Activated CD4-positive, alpha-beta memory T cell treated with anti-CD3 and anti-CD28 coated beads, Interleukin-2, amount 10 ng/mL, durations not matched to agents 7 days and 5 days (primary cell): Measurements from ENCODE around the gene CEP41. TPM values are rescaled to one million over a fixed set of nuclear protein-coding genes. Genes with fewer than 3 reads are reported as not detected.

Source experiments
- CTCF ChIA-PET: fragments of 350-600 bp; sonication (Branson Sonifier 250); formaldehyde crosslinking; loops from one replicate; lab custom pipeline; 2021; ENCODE audit warnings: antibody characterized with exemption, inconsistent platforms; lab: Charles Lee
- POLR2A ChIA-PET: fragments of 350-600 bp; sonication (Branson Sonifier 250); formaldehyde crosslinking; loops from one replicate; lab custom pipeline; 2021; ENCODE audit warnings: antibody characterized with exemption; lab: Charles Lee
- DNase-seq: peaks from one replicate; pipeline ENCODE4 v3.0.0-alpha.2; 2020
- H3K27ac Mint-ChIP-seq: one replicate; pipeline ENCODE4 v1.8.0; 2021; ENCODE audit warnings: mild to moderate bottlenecking, mixed read lengths
- H3K27me3 Mint-ChIP-seq: one replicate; pipeline ENCODE4 v1.8.0; 2021; ENCODE audit warnings: mixed read lengths
- H3K36me3 Mint-ChIP-seq: one replicate; pipeline ENCODE4 v1.8.0; 2021; ENCODE audit warnings: low read depth, mixed read lengths
- H3K4me1 Mint-ChIP-seq: one replicate; pipeline ENCODE4 v1.8.0; 2021; ENCODE audit warnings: mixed read lengths
- H3K4me3 Mint-ChIP-seq: one replicate; pipeline ENCODE4 v1.8.0; 2021; ENCODE audit warnings: mild to moderate bottlenecking, mixed read lengths
- H3K9me3 Mint-ChIP-seq: one replicate; pipeline ENCODE4 v1.8.0; 2021; ENCODE audit warnings: mixed read lengths
- total RNA-seq, 2 experiments: library from RNA; stranded (reverse); gene quantifications; one replicate each; pipeline ENCODE4 v1.2.3, GENCODE V29; 2021

The CEP41 gene
- total RNA-seq, 2 experiments from 2014 or later, result 13.2 to 15.7 TPM

GRCh38 chr7:130352194-130353074 is 88.4 kb downstream of the CEP41 start:
- Mint-ChIP-seq H3K36me3 (no peaks in the 10 kb centered on the region), H3K4me1 (peaks cover 20% of the 10 kb centered on the region), H3K27ac (no peak overlapping the region), H3K9me3 (no peaks in the 10 kb centered on the region), H3K27me3 (peaks cover 6% of the 10 kb centered on the region), H3K4me3 (no peak overlapping the region)
- no peak for DNase-seq
- CTCF ChIA-PET, result no interaction called here
- POLR2A ChIA-PET, result no interaction called here

- H3K9me3 Mint-ChIP-seq, result no peaks in the 10 kb centered on the region
- no peak for DNase-seq
- H3K27me3 Mint-ChIP-seq, result peaks cover 6% of the 10 kb centered on the region
- CTCF ChIA-PET, result no interaction called here
- H3K36me3 Mint-ChIP-seq, result no peaks in the 10 kb centered on the region
- no peak overlapping the region for H3K27ac Mint-ChIP-seq
- POLR2A ChIA-PET, result no interaction called here
- H3K4me1 Mint-ChIP-seq, result peaks cover 20% of the 10 kb centered on the region
- no peak overlapping the region for H3K4me3 Mint-ChIP-seq
Measured at GRCh38 chr7:130351791-130352090, 89.1 kb downstream of the CEP41 start.

GRCh38 chr7:130350945-130351790 is 89.6 kb downstream of the CEP41 start:
- Mint-ChIP-seq H3K4me3 (no peak overlapping the region), H3K9me3 (no peaks in the 10 kb centered on the region), H3K27ac (no peak overlapping the region), H3K27me3 (peaks cover 6% of the 10 kb centered on the region), H3K4me1 (peaks cover 20% of the 10 kb centered on the region), H3K36me3 (no peaks in the 10 kb centered on the region)
- DNase-seq, result no peak
- CTCF ChIA-PET, result no interaction called here
- POLR2A ChIA-PET, result no interaction called here

- Mint-ChIP-seq H3K27me3 (peaks cover 8% of the 10 kb centered on the region), H3K27ac (no peak overlapping the region), H3K4me1 (peaks cover 20% of the 10 kb centered on the region), H3K36me3 (no peaks in the 10 kb centered on the region), H3K9me3 (no peaks in the 10 kb centered on the region), H3K4me3 (no peak overlapping the region)
- CTCF ChIA-PET, result no interaction called here
- POLR2A ChIA-PET, result no interaction called here
- no peak for DNase-seq
Measured at GRCh38 chr7:130349911-130350782, 90.7 kb downstream of the CEP41 start.

- CTCF ChIA-PET, result no interaction called here
- Mint-ChIP-seq H3K4me1 (peaks cover 18% of the 10 kb centered on the region), H3K27me3 (peaks cover 1% of the 10 kb centered on the region), H3K4me3 (no peak overlapping the region), H3K9me3 (no peaks in the 10 kb centered on the region), H3K36me3 (no peaks in the 10 kb centered on the region), H3K27ac (no peak overlapping the region)
- POLR2A ChIA-PET, result no interaction called here
- DNase-seq, result no peak
Measured at GRCh38 chr7:130346941-130347340, 93.9 kb downstream of the CEP41 start.

- no peaks in the 10 kb centered on the region for H3K9me3 Mint-ChIP-seq
- CTCF ChIA-PET, result no interaction called here
- no peak overlapping the region for H3K4me3 Mint-ChIP-seq
Measured at GRCh38 chr7:130346177-130346905, 94.5 kb downstream of the CEP41 start.

GRCh38 chr7:130345725-130346124 is 95.1 kb downstream of the CEP41 start:
- ChIA-PET CTCF (no interaction called here), POLR2A (no interaction called here)
- H3K36me3 Mint-ChIP-seq, result no peaks in the 10 kb centered on the region
- peaks cover 10% of the 10 kb centered on the region for H3K4me1 Mint-ChIP-seq
- H3K27me3 Mint-ChIP-seq, result peaks cover 1% of the 10 kb centered on the region
- H3K4me3 Mint-ChIP-seq, result no peak overlapping the region
- DNase-seq, result no peak
- H3K27ac Mint-ChIP-seq, result no peak overlapping the region
- no peaks in the 10 kb centered on the region for H3K9me3 Mint-ChIP-seq

More at GRCh38 chr7:130346177-130346905, 94.5 kb downstream of the CEP41 start:
- H3K27ac Mint-ChIP-seq, result no peak overlapping the region
- POLR2A ChIA-PET, result no interaction called here
- no peak for DNase-seq
- H3K27me3 Mint-ChIP-seq, result peaks cover 1% of the 10 kb centered on the region
- no peaks in the 10 kb centered on the region for H3K36me3 Mint-ChIP-seq
- H3K4me1 Mint-ChIP-seq, result peaks cover 16% of the 10 kb centered on the region

- POLR2A ChIA-PET, result no interaction called here
- Mint-ChIP-seq H3K9me3 (no peaks in the 10 kb centered on the region), H3K27ac (no peak overlapping the region), H3K4me1 (peaks cover 4% of the 10 kb centered on the region), H3K36me3 (no peaks in the 10 kb centered on the region), H3K27me3 (peaks cover 1% of the 10 kb centered on the region), H3K4me3 (no peak overlapping the region)
- no peak for DNase-seq
- CTCF ChIA-PET, result interaction anchor here (1.0 kb wide), 1 partner anchor 413 kb away, joined by 3 read pairs; no protein-coding TSS in a partner anchor
Measured at GRCh38 chr7:130345136-130345535, 95.7 kb downstream of the CEP41 start.

- H3K4me3 Mint-ChIP-seq, result no peak within 1 kb of the TSS
- H3K4me1 Mint-ChIP-seq, result no peaks in the 10 kb centered on the region
- POLR2A ChIA-PET, result no interaction called here
- no peaks in the 10 kb centered on the region for H3K9me3 Mint-ChIP-seq
- no peak for DNase-seq
- H3K27me3 Mint-ChIP-seq, result peaks cover 1% of the 10 kb centered on the region
- CTCF ChIA-PET, result interaction anchor here (1.0 kb wide), 1 partner anchor 414 kb away, joined by 3 read pairs; no protein-coding TSS in a partner anchor
- no peak within 1 kb of the TSS for H3K27ac Mint-ChIP-seq
- H3K36me3 Mint-ChIP-seq, result no peaks in the 10 kb centered on the region
Measured at GRCh38 chr7:130344271-130344866, 96.4 kb downstream of the CEP41 start, which contains the start of gene CPA5. CPA5 (plus strand) TSS chr7:130344816; CDS start chr7:130346486, 1,670 bp downstream.
